Left renal pelvis (tissue), 4 donors: Measurements from ENCODE around the gene SIGLEC15. TPM values are rescaled to one million over a fixed set of nuclear protein-coding genes. Genes with fewer than 3 reads are reported as not detected.
"Not testable (repeated sequence)": the region's sequence is repeated elsewhere in the genome, so short reads cannot be mapped to it uniquely, and the experiment has no call there.

Source experiments
- DNase-seq, 4 donors: peaks; one replicate each; pipeline ENCODE4 v3.0.0-alpha.2; 2013; ENCODE audit warnings: low read depth in 4 of 4, low spot score in 3 of 4
- polyA plus RNA-seq, 4 donors: library from polyadenylated mRNA; unstranded; fragments of 120-200 nt; gene quantifications; one replicate each; pipeline ENCODE4 v1.2.1, GENCODE V29; 2013; ENCODE audit not compliant: insufficient read length in 4 of 4

Gene SIGLEC15
- 1 to 10 TPM in 1 of 4 donors, under 1 TPM in 3; 0.46 to 1.0 (median 0.60) TPM for polyA plus RNA-seq

- no peak for DNase-seq
Measured at GRCh38 chr18:45825258-45826044, at the start of gene SIGLEC15. SIGLEC15 (plus strand) TSS chr18:45825675; CDS start chr18:45825729, 54 bp downstream.

GRCh38 chr18:45775743-45776142 is 49.7 kb upstream of the SIGLEC15 start:
- DNase-seq = no peak

GRCh38 chr18:45777393-45777792 is 48.1 kb upstream of the SIGLEC15 start:
- DNase-seq = no peak

GRCh38 chr18:45780568-45780967 is 44.9 kb upstream of the SIGLEC15 start:
- DNase-seq = no peak

GRCh38 chr18:45782662-45783061 is 42.8 kb upstream of the SIGLEC15 start:
- no peak for DNase-seq

GRCh38 chr18:45783097-45784075 is 42.1 kb upstream of the SIGLEC15 start:
- DNase-seq = no peak

GRCh38 chr18:45785134-45785533 is 40.3 kb upstream of the SIGLEC15 start:
- no peak for DNase-seq

GRCh38 chr18:45786941-45787340 is 38.5 kb upstream of the SIGLEC15 start:
- no peak for DNase-seq

- DNase-seq = no peak
Measured at GRCh38 chr18:45787346-45787745, 38.1 kb upstream of the SIGLEC15 start.

GRCh38 chr18:45788861-45789260 is 36.6 kb upstream of the SIGLEC15 start:
- DNase-seq = no peak

GRCh38 chr18:45792506-45793263 is 32.8 kb upstream of the SIGLEC15 start:
- DNase-seq = no peak

- DNase-seq = no peak
Measured at GRCh38 chr18:45793264-45793965, 32.1 kb upstream of the SIGLEC15 start.

GRCh38 chr18:45801416-45802004 is 24.0 kb upstream of the SIGLEC15 start:
- DNase-seq = no peak

- DNase-seq = no peak
Measured at GRCh38 chr18:45802814-45803492, 22.5 kb upstream of the SIGLEC15 start.

- DNase-seq = no peak
Measured at GRCh38 chr18:45805551-45805950, 19.9 kb upstream of the SIGLEC15 start.

GRCh38 chr18:45806226-45806625 is 19.2 kb upstream of the SIGLEC15 start:
- no peak for DNase-seq

GRCh38 chr18:45807144-45807543 is 18.3 kb upstream of the SIGLEC15 start:
- not testable (repeated sequence) for DNase-seq

GRCh38 chr18:45814733-45815132 is 10.7 kb upstream of the SIGLEC15 start:
- DNase-seq = not testable (repeated sequence)

- DNase-seq = no peak
Measured at GRCh38 chr18:45817543-45817942, 7.9 kb upstream of the SIGLEC15 start.
